NCI-H748 (cell line): ENCODE data around the gene SRL.

Source experiments
- DNase-seq: peaks from one replicate; lab custom pipeline; 2025; ENCODE audit not compliant: unreplicated experiment; lab: John Stamatoyannopoulos, UW

The SRL gene

DNA sequence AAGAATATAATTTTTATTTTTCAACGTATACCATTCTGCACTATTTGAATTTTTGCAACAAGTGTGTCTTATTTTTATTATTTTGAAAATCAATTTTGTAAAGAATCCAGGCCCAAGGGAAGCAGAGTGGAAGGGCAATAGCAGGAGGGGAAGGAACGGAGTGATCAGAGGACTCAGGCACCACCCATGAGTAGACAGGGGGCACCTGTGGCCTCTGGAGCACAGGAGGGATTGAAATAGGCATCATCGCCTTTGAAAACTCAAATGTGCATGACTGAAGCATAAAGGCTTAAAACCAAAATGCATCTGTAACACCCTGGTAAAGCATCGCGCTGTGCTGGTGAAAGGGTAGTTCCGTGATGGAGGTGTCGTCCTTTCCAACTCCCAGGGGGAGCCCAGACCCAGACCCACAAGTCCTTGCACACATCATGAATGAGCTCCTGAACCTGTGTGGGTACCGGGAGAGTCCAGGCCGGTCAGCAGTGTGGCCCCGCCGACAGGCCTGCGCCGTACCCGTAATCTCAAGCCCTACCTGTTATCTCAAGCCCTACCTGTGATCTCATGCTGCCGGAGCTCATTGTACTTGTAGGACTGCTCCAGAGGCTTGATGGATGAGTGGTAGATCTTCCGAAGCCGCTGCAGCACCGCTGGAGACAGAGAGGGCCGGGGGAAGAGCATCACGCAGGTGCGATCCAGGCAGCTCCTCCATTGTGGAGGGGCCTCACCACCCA, 39.1 kb downstream of the SRL start:
- DNase-seq: no peak

DNA sequence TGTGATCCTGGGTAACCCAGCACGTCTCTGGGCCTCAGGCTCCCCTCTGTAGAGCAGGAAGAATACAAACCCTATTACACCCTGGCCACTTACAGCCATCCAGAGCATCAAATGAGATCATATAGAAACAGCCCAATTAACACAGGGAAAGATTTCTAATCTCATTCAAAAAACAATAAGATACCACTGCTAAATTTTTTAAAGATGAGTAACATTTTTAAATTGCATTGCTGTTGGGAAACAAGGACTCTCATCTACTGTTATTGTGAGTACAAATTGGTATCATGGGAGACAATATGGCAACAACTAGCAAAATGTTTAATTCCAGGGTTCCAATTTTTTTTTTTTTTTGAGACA, 41.1 kb downstream of the SRL start:
- DNase-seq: no peak

DNA sequence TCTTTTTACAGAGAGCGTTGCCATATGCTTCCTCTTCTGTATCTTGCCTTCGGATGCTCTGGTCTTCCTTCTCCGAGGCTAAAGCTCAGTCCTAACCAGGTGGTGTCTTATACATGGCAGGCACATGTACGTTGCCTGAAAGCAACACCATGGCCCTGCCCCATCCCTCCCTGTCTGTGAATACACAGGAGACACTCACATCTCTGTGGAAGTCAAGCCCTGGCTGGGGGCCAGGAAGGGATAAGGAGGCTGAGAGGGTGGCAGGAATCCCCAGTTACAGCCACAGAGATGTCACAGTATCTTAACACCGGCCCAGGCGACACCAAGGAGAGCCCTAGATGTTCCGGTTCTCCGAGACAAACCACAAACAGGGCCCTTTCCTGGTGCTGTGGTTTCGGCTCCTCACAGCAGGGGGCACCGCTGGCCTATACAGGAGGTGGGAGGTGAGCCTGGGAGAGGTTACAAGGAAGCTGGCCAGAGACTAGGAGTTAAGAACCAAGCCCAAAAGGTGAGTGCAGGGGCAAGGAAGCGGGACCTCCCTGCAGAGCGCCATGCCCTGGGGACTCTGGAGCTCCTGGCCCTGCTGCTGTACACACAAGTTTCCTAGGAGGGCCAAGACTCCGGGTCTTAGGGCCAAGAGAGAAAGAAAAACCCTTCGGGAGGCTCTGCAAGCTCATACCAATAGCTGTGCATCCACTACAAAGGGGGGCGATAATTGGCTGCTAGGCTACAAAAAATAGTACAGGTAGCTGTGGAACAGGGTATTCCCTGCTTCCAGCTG, 41.7 kb downstream of the SRL start:
- peak; percentile 1 for DNase-seq

DNA sequence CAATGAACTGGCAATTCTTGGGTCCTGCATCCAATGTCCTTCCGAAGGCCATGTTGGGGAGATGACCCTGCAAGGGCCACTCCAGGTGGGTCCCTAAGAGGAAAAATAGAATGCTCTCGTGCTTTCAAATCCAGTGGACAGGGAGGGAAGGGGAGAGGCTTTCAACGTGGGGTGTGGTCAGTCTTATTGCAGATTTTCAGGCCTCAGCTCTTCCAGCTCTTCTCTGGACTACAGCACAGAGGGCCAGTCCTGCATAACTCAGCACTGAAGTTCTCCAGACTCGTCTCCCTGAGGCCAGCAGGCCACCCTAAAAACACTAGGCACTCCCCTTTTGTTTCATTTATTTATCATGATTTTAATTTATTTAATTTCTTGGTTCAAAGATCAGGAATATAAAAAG, 43.1 kb downstream of the SRL start:
- DNase-seq: no peak

DNA sequence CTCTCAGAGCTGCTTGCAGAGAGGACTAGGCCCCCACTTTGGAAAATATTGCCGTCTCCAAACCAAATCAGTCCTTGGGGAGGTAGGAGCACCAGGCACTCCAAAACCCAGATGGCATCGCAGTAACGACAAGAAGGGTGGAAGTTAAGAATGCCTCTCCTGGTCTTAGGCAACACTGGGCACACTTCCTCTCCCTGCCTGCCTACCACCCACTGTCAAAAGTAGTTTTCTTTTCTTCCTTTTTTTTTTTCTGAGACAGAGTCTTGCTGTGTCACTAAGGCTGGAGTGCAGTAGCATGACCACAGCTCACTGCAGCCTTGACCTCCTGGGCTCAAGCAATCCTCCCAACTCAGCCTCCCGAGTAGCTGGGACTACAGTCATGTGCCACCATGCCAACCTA, 47.2 kb downstream of the SRL start:
- DNase-seq: no peak

DNA sequence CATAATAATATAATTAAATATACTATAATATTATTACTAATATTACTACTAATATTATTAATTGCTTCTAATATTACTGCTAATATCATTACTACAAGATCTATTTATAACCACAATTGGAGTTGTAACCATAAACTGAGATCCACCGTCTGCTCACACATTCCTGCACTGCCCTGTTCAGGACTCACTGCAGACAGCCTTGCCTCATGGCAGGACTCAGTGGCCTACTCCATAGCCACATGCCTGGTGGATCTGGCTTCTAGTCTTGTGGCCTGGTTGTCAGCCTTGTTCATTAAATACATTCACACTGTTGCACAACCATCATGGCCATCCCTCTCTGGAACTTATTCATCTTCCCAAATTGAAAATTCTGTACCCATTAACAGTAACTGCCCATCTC, 48.0 kb downstream of the SRL start:
- DNase-seq: no peak

DNA sequence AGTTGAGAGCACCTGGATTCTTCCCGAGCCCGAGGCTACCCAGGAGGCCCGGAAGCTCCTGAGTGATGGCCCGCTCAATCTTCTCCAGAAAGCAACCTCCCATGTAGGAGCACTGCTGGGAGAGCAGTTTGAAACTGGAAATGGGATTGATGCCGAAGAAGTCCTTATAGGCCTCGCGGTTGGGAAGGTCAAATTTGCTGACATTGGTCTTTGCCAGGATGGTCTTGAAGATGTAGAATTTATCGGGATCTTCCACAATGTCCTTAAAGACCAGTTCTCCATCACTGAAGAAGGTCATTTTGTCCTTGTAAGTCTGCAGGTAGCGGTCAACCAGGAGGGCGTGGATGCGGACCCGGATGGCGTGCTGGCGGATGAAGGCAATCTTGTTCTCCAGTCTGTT, 49.7 kb downstream of the SRL start:
- DNase-seq: no peak

DNA sequence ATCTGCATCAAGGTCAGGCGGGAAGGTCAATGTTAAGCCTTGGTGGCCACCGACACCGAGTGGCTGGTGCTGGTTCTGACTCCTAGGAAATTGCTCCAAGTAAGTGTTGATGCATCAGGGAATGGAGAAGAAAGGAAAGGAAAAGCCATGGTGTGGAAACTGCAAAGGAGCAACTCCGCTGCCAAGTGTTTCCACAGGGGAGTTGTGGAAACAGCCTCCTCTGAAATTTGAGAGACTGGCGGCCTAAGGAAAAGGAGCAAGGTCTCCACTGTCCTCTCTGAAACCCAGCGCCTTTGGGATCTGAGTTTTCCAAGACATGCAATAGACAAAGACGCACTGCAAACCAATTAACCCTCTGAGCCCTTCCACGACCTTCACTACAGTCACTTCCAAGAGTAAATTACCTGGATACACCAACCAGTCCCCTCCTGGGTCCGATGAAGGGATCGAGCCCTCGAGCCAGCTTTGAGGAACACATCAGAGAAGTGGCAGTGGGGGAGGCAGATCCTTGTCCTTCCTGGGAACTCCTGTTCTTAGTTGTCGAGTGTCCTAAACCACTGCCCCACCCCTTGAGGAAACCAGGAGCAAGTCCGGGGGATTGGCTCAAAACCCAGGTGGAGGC, 51.1 kb downstream of the SRL start:
- no peak for DNase-seq

DNA sequence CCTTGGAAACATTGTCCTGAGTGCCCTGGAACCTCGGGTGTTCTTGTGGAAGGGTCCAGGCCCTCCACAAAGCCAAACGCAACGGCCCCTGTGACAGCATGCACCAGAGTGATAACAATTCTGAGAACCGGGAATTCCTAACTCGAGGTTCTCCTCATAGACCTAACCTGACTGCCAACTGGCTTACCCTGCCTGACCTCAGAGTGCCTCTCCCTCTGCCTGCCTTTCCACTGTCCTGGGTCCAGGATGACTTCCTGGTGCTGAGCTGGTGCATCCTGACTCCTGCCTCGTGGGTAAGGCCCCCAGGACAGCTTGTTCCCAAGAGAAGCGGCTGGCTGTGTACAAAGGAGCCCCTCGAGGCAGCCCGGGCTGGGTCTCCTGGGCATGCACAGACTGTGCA, 51.8 kb downstream of the SRL start:
- no peak for DNase-seq

DNA sequence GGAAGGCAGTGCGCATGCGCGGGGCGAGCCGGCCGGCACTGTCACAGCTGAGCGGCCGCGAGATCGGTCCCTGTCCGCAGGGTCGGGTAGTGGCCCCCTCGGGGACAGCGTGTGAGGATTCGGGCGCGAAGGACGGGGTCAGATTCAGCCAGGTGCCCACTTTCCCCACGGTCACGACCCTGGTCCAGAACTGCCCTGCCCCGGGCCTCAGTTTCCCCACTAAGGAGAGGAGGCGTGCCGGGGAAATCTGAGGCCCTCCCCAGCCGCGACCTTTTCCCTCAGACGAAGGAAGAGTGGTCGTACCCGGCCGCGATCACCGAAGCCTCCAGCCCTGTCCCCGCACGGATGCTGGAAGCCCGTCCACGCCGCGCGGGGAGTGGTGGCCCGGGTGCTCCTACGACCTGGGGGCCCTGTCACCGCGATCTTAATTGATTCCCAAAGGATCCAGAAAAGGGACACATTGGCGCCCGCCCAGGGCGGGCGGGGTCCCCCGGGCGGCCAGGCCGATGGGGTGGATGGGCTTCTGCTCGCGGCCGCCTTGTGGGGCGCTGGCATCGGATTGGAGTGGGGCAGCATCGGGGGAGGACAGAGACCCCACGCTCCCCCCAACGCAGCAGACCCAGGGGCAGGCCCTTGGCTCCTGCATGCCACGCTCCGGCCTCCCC, 57.7 kb downstream of the SRL start:
- DNase-seq: peak; percentile 28

DNA sequence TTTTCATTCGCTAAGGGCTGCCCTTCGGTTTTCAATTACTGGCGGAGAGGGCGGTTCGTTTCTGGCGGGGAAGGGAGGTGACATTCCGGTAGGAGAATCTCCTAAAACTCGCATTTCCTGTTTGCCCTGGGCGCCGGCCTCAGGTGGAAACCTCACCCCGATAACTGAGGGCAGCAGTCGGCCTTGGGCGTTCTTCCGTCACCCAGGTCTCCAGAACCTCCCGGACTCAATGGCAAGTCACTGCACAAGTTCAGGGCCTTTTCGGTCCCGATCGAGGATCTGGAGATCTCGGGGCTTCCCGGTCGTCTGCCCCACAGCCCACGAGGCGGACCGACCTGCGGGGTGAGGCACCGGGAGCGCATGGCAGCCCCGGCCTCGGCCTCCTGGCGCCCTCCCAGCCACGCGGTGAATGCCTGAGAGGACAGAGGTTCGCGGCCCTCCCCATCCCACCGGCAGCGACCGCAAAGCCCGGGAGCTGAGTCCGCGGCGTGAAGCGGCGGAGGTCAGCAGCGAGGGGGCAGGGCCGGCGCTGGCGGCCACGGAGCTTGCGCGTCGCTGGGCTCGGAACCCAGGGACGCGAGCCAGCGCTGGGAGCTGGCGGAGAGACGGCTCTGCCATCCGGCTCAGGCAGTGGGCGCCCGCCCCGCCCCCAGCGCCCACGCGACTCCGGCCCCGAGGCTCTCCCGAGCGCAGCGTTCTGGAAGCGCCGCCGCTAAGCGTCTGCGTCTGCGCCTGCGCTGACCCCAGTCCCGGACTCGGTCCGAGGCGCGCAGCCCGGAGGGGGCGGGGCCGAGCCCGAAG, 58.4 kb downstream of the SRL start:
- peak; percentile 90 for DNase-seq

DNA sequence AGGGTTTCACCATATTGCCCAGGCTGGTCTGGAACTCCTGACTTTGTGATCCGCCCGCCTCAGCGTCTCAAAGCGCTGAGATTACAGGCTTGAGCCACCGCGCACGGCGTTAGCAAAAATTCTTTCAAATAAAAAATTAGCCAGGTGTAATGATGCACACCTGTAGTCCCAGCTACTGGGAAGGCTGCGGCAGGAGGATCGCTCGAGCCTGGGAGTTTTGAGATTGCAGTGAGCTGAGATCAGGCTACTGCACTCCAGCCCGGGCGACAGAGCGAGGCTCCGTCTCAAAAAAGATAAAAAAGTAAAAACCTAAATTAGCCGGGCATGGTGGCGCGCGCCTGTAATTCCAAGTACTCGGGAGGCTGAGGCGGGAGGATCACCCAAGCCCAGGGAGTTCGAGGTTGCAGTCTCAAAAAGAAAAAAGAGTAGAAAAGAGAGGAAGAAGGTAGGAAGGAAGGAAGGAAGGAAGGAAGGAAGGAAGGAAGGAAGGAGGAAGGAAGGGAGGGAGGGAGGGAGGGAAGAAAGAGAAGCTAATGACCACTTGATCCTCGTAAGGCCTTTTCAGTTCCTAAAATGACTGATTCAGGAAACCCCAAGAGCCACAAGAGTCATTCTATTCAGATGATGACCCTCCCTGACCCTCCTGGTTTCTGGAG, 59.2 kb downstream of the SRL start:
- DNase-seq: no peak

DNA sequence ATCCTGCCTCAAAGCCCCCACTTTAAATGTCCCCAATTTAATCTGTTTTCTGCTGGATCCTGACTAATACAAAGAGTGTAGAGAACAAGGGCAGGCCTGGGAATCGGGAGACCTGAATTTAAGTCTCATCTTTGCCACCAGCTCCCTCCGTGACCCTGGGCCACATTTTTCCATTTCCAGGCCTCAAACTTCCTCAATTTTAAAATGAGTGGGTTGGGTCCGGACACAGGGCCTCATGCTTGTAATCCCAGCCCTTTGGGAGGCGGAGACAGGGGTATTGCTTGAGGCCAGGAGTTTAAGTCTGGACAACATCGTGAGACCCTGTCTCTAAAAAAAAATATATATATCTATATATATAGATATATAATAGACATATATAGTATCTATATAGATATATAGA, 61.4 kb downstream of the SRL start:
- no peak for DNase-seq

DNA sequence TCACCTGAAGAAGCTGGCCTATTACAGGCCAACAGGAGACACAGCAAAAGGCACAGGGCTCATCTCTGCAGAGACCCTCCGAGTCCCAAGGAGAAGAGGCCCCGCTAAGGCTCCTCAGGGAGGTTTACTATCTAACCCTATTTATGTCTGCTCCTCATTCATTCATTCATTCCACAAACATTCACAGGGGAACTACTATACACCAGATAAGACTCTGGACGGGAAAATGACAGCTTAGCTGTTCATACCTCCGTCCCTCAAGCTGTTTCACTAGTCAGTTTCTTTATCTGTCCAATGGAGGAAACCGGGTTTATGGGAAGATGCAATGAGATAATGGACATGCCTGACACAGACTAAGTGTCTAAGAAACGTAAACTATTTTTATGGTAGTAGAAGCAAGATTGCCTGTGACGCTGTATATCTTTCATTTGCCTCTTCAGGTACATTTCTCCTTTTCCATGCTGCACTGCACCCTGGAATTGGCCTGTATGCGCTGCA, 62.1 kb downstream of the SRL start:
- no peak for DNase-seq

DNA sequence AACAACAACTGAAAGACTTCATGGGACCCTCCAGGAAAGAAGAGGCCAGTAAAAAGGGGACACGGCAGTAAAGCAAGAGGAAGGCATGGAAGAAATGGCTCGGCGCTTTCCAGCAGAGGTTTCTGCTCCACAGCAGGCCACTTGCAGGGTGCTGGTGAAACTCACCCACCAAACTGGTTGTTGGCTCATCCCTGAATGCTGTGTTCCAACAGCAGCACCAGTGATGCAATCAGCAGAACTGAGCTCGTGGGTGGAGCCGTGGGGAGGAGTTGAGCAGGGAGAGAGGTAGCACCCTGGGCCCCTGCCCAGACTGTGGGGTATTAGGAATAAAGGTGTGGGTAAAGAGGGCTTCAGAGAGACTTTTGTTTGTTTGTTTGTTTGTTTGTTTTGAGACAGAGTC, 62.9 kb downstream of the SRL start:
- no peak for DNase-seq

DNA sequence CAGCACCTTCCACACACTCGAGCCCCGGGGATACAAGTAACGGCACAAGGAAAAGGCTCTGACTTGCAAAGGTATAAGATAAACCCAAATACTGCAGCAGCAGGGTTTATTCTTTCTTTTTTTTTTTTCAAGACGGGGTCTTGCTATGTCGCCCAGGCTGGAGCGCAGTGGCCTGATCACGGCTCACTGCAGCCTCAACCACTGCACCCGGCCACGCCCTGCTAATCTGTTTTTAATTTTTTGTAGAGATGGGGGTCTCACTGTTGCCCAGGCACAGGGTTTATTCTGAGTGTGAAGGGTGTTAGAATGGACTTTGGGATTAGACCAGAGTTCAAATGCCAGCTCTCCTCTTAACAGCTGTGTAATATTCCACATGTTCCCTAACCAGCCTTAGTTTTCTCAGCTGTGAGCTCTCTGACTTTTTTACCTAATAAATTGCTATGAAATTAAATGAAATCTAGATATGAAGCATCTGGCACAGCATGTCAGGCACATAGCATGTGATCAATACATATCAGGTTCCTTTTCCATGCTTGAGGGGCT, 63.3 kb downstream of the SRL start:
- DNase-seq: no peak

DNA sequence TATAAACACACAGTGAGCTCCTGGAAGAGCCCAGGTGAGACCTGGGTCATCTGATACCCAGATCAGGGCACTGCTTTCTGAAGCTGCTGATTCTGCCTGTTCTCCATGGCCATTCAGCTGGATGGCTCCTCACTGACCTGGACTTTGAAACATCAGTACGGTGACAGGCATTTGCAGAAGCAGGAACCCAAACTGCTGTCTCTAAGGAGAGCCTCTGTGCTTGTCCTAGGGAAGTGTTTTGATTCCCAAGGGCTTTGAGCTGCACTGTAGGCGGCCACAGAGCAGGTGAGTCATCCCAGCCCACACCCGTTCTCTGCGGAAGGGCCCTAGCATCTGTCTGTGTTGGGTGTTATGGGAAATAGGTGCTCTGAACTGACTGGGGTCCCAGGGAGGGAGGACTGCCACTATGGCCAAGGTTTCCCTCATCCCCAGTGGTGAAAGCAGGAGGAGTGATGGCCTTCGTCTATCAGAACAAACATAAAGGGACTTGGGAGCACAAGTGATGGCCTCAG, 64.9 kb downstream of the SRL start:
- no peak for DNase-seq

DNA sequence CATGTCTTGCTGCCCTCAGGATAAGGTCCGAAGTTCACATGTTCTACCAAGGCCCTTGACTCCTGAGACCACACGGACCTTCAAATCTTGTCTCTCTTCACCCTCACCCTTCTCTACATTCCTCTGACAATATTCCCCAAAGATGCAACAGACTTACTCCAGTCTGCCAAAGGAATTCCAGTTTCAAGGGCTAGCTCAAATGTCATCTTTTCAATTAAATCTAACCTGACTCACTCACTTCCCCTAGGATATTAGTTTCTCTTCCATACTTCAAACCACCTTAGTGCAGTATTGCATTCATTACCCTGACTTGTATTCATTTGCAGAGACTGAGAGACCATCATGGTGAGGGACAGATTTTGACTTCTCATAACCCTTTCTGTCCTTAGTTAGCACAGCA, 66.0 kb downstream of the SRL start:
- no peak for DNase-seq

DNA sequence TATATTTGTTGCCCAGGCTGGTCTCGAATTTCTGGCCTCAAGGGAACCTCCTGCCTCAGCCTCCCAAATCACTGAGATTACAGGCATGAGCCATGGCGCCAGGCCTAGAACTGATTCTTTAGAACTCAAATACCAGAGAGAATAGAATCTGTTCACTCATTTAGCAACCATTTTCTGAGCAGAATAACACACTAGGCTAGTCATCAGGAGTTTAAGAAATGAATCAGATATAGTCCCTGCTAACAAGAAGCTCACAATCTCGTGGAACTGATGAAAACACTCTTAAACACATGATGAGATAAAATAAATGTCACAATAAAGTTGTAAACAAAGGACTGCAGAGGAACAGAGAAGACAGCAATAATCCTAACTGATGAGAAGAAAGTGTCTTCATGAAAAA, 69.8 kb downstream of the SRL start:
- no peak for DNase-seq

DNA sequence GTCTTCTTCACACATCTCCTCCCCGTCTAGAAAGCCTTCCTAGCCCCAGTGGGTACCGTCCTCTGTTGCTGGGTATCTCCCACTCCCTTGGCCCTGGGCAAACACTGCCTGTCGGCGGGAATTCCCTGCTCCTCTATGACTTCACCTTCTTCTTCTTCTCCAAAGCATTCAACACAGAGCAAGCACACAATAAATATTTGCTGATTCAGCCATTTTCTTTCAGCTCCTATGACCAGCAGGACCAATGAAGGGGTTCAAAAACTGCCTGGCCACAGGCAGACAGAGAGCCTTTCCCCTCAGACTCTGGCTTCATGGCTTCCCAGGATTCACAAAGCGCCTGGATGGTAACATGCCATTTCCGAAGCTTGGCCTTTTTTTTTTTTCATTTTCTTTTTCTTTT, 72.5 kb downstream of the SRL start:
- no peak for DNase-seq
